GM19468 (cell line): ENCODE measurements around the gene AP2M1.
"Not testable (repeated sequence)": the region's sequence is repeated elsewhere in the genome, so short reads cannot be mapped to it uniquely, and the experiment has no call there.

Source experiments
- ATAC-seq: cut with Tn5 transposase; IDR thresholded peaks from one replicate; pipeline ENCODE4 v1.9.1; 2021; ENCODE audit warnings: mild to moderate bottlenecking, moderate library complexity, moderate number of reproducible peaks; ENCODE audit not compliant: unreplicated experiment; ENCODE audit errors: extremely low read depth

Gene AP2M1

GRCh38 chr3:184174646-184175492 lies at the start of gene AP2M1:
Gene AP2M1, plus strand, starts transcription at chr3:184174855. Its CDS starts 2,139 bp downstream, at chr3:184176994.
- ATAC-seq, result peak; percentile 94

- no peak for ATAC-seq
Observed at GRCh38 chr3:184126006-184126405, 48.6 kb upstream of the AP2M1 start.

GRCh38 chr3:184129012-184129411 lies 45.6 kb upstream of the AP2M1 start:
- no peak for ATAC-seq

DNA sequence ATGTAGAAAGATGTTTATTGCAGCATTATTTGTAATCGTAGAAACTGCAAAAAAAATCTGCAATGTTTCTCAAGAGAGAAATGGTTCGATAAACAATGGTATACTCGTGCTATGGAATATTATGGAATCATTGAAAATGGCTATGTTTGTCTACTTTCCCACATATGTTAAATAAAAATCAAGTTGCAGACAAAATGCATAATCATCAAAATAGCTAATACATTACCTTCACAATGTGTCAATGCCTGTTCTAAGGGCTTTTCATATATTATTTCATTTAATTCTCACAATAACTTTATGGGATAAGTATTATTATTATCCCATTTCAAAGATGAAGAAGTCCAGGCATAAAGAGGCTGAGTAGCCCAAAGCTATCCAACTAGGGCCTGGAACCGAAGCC lies 41.7 kb upstream of the AP2M1 start:
- no peak for ATAC-seq

DNA sequence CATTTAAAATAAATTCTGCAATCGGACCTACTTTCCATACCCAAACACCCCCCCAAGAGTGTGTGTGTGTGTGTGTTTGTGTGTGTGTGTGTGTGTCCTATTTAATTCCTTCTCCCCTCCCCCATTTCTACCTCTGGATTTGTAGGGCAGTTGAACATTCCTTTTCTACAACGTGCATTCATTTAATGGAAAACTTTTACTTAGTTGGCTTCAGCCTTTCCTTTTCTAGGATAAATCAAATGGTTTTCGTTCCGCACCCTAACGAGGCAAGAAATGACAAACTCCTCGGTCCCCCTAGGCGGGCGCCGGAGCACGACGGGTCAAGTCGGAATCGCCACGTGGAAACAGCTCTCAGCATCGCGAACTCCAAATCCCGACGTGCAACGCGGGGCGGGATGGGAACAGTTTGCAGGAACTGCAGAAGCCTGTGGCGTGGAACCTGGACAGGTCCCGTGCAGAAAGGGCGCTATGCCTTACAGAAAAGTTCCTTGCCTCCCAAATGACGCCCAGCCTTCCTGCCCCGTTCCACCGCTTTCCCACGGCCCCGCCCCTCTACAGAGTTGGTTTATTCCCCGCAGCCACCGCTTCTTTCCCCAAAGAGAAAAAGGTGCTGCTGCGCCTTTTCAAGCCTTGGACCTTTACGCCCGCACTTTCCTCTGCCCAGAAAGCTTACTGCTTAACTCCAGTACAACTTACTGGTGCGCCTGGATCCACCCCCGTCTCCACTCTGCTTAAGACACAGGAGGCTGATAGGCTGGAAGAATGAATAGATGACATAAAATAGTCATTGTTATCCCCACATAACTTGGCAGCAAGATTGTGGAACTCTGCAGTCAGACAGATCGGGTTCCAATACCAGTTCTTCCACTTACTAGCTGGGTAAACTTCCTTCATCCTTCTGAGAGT lies 40.6 kb upstream of the AP2M1 start:
- no peak for ATAC-seq

- no peak for ATAC-seq
Observed at GRCh38 chr3:184134746-184135148, 39.9 kb upstream of the AP2M1 start.

GRCh38 chr3:184135149-184135910 lies 39.3 kb upstream of the AP2M1 start, which contains the start of gene EIF2B5:
Gene EIF2B5, plus strand, starts transcription at chr3:184135358. Its CDS starts 28 bp downstream, at chr3:184135386.
- peak; percentile 82 for ATAC-seq

- ATAC-seq, result no peak
Observed at GRCh38 chr3:184135911-184136260, 38.8 kb upstream of the AP2M1 start.

DNA sequence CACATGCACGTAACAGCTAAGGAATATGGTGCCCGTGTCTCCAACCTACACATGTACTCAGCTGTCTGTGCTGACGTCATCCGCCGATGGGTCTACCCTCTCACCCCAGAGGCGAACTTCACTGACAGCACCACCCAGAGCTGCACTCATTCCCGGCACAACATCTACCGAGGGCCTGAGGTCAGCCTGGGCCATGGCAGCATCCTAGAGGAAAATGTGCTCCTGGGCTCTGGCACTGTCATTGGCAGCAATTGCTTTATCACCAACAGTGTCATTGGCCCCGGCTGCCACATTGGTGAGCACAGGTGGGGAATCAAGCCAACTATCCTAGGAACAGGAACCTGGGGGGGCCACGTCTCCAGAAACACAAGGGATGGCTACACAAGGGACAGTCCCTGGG lies 34.2 kb upstream of the AP2M1 start:
- no peak for ATAC-seq

GRCh38 chr3:184142199-184142598 lies 32.5 kb upstream of the AP2M1 start:
- no peak for ATAC-seq

DNA sequence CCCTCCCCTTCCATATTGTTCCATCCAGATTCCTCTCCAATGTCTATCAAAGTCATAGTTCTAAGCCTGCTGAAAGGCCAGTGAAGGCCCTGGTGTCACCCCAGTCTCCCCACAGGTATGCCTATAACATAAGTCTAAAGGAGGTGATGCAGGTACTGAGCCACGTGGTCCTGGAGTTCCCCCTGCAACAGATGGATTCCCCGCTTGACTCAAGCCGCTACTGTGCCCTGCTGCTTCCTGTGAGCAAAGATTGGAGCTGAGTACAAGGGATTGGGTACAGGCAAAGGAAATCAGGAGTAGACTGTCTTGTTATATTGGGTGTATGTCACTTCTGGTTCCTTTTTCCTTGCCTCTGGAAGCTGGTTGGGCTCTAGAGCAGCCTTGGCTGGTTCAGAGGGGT lies 31.3 kb upstream of the AP2M1 start:
- no peak for ATAC-seq

- ATAC-seq, result no peak
Observed at GRCh38 chr3:184144505-184144904, 30.1 kb upstream of the AP2M1 start.

DNA sequence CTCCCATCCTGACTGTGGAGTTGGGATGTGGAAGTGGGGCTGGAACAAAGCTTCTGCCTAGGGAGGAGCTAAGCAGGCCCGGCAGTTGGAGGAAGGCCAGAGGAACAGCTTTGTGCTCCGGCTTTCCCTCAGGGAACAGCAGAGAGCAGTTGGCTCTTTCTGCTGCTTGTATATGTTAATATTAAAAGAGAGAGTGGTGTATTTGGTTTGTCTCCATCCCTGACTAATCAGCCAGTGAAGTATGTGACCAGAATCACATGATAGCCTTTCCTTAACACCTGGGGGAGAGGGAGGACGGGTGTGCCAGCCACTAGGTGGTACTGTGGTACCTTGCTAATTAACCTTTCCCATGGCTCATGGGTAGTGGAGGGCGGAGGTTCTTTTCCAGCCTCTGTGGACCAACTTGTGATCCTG lies 29.5 kb upstream of the AP2M1 start:
- ATAC-seq, result no peak

DNA sequence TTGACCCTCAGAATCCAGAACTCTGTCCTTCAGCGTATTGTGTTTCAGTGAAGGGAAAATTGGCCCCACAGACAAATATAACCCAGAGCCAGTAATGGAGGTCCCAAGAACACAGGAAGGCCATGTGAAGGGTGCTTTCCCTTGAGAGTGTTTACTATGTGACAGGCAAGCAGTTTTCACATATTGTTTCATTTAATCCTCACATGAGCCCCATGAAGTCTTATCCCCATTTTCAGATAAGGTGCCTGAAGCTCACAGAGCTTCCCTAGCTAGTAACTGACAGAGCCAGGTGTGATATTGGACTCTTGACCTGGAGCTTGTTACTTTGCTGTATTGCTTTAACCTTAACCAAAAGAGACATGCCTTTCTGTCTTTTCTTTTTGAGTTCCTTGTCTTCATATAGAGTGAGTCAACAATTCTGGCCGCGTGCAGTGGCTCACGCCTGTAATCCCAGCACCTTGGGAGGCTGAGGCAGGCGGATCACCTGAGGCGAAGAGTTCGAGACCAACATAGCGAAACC lies 28.8 kb upstream of the AP2M1 start:
- no peak for ATAC-seq

- ATAC-seq, result no peak
Observed at GRCh38 chr3:184148076-184148475, 26.6 kb upstream of the AP2M1 start.

- ATAC-seq, result no peak
Observed at GRCh38 chr3:184149123-184149522, 25.5 kb upstream of the AP2M1 start.

GRCh38 chr3:184149770-184150169 lies 24.9 kb upstream of the AP2M1 start:
- ATAC-seq, result not testable (repeated sequence)

- ATAC-seq, result peak; percentile 63
Observed at GRCh38 chr3:184154885-184155643, 19.6 kb upstream of the AP2M1 start, which contains the start of gene DVL3. Gene DVL3, plus strand, starts transcription at chr3:184155377. Its CDS starts 259 bp downstream, at chr3:184155636.
